ENCODE results near the gene ATG16L1.

Gene ATG16L1

DNA sequence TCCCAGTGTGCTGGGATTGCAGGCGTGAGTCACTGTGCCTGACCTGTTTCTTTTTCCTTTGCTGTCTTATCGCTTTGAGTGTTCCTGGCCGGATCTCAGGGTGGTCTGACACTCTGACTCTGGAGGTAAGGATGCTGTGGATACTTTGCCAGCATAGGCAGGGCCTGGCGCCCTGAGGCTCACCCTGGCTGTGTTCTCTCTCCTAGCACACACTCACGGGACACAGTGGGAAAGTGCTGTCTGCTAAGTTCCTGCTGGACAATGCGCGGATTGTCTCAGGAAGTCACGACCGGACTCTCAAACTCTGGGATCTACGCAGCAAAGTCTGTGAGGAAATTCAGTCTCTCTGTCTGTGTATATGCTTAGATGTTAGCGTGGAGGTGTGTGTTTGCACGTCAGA is 38.2 kb downstream of the ATG16L1 start:
- DNase-seq (no peak), ATAC-seq (ENCODE audit: insufficient read depth, low read depth) (no peak)
- Histone ChIP-seq H3K36me3 (ENCODE audit: insufficient read depth, low read length) (peaks cover 96% of the 10 kb centered on the region), H3K4me1 (ENCODE audit: insufficient read depth, low read length) (no peaks in the 10 kb centered on the region), H3K27ac (ENCODE audit: low read length) (no peak overlapping the region), H3K79me2 (ENCODE audit: insufficient read depth, low read length) (peaks cover 2% of the 10 kb centered on the region; the same call in 1 of the 2 replicates), H3K4me3 (ENCODE audit: low read depth in 1 of 2, low read length in 2 of 2) (no peak overlapping the region), H3K9me3 (ENCODE audit: insufficient read depth, low read length, severe bottlenecking) (no peaks in the 10 kb centered on the region), H3K27me3 (ENCODE audit: insufficient read depth, low read length, poor library complexity) (no peaks in the 10 kb centered on the region), H3K9ac (ENCODE audit: low read depth, low read length) (no peak overlapping the region), H3K4me2 (ENCODE audit: insufficient read depth, low read length) (no peak overlapping the region), H4K20me1 (ENCODE audit: insufficient read depth, low read length) (peaks cover 7% of the 10 kb centered on the region; the same call in 1 of the 2 replicates), H2AFZ (ENCODE audit: low read depth, low read length) (no peak overlapping the region)
- no peak for TF ChIP-seq EZH2 (IDR thresholded peaks at IDR 0.05; ENCODE audit: borderline replicate concordance, low read depth, low read length, severe bottlenecking)
- TF ChIP-seq, protein P1, sequence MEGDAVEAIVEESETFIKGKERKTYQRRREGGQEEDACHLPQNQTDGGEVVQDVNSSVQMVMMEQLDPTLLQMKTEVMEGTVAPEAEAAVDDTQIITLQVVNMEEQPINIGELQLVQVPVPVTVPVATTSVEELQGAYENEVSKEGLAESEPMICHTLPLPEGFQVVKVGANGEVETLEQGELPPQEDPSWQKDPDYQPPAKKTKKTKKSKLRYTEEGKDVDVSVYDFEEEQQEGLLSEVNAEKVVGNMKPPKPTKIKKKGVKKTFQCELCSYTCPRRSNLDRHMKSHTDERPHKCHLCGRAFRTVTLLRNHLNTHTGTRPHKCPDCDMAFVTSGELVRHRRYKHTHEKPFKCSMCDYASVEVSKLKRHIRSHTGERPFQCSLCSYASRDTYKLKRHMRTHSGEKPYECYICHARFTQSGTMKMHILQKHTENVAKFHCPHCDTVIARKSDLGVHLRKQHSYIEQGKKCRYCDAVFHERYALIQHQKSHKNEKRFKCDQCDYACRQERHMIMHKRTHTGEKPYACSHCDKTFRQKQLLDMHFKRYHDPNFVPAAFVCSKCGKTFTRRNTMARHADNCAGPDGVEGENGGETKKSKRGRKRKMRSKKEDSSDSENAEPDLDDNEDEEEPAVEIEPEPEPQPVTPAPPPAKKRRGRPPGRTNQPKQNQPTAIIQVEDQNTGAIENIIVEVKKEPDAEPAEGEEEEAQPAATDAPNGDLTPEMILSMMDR (IDR thresholded peaks at IDR 0.05; ENCODE audit: borderline replicate concordance, extremely low read depth, low read length, poor library complexity, severe bottlenecking): no peak

GRCh38 chr2:233290051-233290845 is 38.8 kb downstream of the ATG16L1 start:
- peaks cover 7% of the 10 kb centered on the region; the same call in 1 of the 2 replicates for H4K20me1 ChIP-seq (ENCODE audit: insufficient read depth, low read length)
- ATAC-seq (ENCODE audit: insufficient read depth, low read depth) (no peak), DNase-seq (no peak)
- H3K27ac ChIP-seq (ENCODE audit: low read length): no peak overlapping the region
- no peak overlapping the region for H3K4me3 ChIP-seq (ENCODE audit: low read depth in 1 of 2, low read length in 2 of 2)
- H3K4me1 ChIP-seq (ENCODE audit: insufficient read depth, low read length): no peaks in the 10 kb centered on the region
- peaks cover 95% of the 10 kb centered on the region for H3K36me3 ChIP-seq (ENCODE audit: insufficient read depth, low read length)
- H3K27me3 ChIP-seq (ENCODE audit: insufficient read depth, low read length, poor library complexity): no peaks in the 10 kb centered on the region
- H3K79me2 ChIP-seq (ENCODE audit: insufficient read depth, low read length): peaks cover 2% of the 10 kb centered on the region; the same call in 1 of the 2 replicates
- no peaks in the 10 kb centered on the region for H3K9me3 ChIP-seq (ENCODE audit: insufficient read depth, low read length, severe bottlenecking)
- TF ChIP-seq, protein P1 (IDR thresholded peaks at IDR 0.05; ENCODE audit: borderline replicate concordance, extremely low read depth, low read length, poor library complexity, severe bottlenecking): no peak
- TF ChIP-seq EZH2 (IDR thresholded peaks at IDR 0.05; ENCODE audit: borderline replicate concordance, low read depth, low read length, severe bottlenecking): no peak
- H3K9ac ChIP-seq (ENCODE audit: low read depth, low read length): no peak overlapping the region
- no peak overlapping the region for H2AFZ ChIP-seq (ENCODE audit: low read depth, low read length)
- no peak overlapping the region for H3K4me2 ChIP-seq (ENCODE audit: insufficient read depth, low read length)

DNA sequence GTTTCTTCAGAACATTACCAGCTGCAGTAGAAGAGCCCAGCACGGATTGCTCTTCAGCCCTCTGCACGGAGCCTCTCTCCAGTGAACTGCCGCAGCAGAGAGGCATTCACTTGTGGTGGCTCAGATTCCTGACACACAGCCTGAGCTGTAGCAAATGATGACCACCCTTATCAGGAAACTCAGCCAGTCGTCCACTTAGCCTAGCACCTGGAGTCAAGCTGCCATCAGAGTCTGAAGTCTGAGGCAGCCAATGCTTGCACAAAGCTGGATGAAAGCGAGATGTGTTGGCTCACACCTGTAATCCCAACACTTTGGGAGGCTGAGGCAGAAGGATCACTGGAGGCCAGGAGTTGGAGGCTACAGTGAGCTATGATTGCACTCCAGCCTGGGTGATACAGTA is 44.4 kb downstream of the ATG16L1 start:
- no peaks in the 10 kb centered on the region for H3K4me1 ChIP-seq (ENCODE audit: insufficient read depth, low read length)

More for the DNA sequence above, 44.4 kb downstream of the ATG16L1 start:
- no peak for DNase-seq
- no peak overlapping the region for H3K27ac ChIP-seq (ENCODE audit: low read length)
- H3K36me3 ChIP-seq (ENCODE audit: insufficient read depth, low read length): peaks cover 55% of the 10 kb centered on the region
- no peak overlapping the region for H3K4me2 ChIP-seq (ENCODE audit: insufficient read depth, low read length)
- H3K9ac ChIP-seq (ENCODE audit: low read depth, low read length): no peak overlapping the region
- TF ChIP-seq, protein P1 (IDR thresholded peaks at IDR 0.05; ENCODE audit: borderline replicate concordance, extremely low read depth, low read length, poor library complexity, severe bottlenecking): no peak
- no peak for TF ChIP-seq EZH2 (IDR thresholded peaks at IDR 0.05; ENCODE audit: borderline replicate concordance, low read depth, low read length, severe bottlenecking)
- ATAC-seq (ENCODE audit: insufficient read depth, low read depth): no peak
- H2AFZ ChIP-seq (ENCODE audit: low read depth, low read length): no peak overlapping the region
- H3K79me2 ChIP-seq (ENCODE audit: insufficient read depth, low read length): no peaks in the 10 kb centered on the region
- no peaks in the 10 kb centered on the region for H3K27me3 ChIP-seq (ENCODE audit: insufficient read depth, low read length, poor library complexity)
- no peak overlapping the region for H3K4me3 ChIP-seq (ENCODE audit: low read depth in 1 of 2, low read length in 2 of 2)
- no peaks in the 10 kb centered on the region; the same call in 1 of the 2 replicates for H4K20me1 ChIP-seq (ENCODE audit: insufficient read depth, low read length)
- H3K9me3 ChIP-seq (ENCODE audit: insufficient read depth, low read length, severe bottlenecking): no peaks in the 10 kb centered on the region

Measured in DND-41 (cell line).